GM19397 (cell line): ENCODE results near the gene PSG5.
"Not testable (repeated sequence)": the region's sequence is repeated elsewhere in the genome, so short reads cannot be mapped to it uniquely, and the experiment has no call there.

ENCODE experiments used
- ATAC-seq: cut with Tn5 transposase; IDR thresholded peaks from one replicate; pipeline ENCODE4 v1.9.1; 2021; ENCODE audit warnings: mild to moderate bottlenecking, moderate library complexity; ENCODE audit not compliant: unreplicated experiment

The PSG5 gene

GRCh38 chr19:43186311-43186935, at the start of gene PSG5:
TSS of gene PSG5 (minus strand) at chr19:43186536. CDS start at chr19:43186405, 131 bp downstream.
- ATAC-seq = not testable (repeated sequence)

DNA sequence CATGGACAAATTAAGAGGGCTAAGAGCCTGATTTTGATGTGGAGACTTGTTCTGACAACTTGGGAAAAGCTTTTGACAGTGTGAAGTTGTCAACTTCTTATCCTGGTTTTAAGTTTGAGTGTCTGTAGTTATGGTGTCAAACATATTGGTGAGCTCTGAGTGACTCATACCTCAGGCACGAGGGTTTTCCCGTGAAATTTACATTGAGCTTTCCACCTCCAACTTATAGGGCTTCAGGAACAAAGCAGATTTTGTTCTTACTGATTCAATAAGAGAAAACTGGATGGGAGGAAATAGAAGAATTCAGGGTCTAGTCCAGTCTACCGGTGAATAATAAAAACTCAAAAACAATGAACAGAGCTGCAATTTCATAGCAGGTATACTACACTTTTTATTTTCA, 49.4 kb upstream of the PSG5 start:
- ATAC-seq = not testable (repeated sequence)

- ATAC-seq = no peak
Measured at GRCh38 chr19:43229315-43229714, 43.0 kb upstream of the PSG5 start.

- not testable (repeated sequence) for ATAC-seq
Measured at GRCh38 chr19:43228730-43229129, 42.4 kb upstream of the PSG5 start.

DNA sequence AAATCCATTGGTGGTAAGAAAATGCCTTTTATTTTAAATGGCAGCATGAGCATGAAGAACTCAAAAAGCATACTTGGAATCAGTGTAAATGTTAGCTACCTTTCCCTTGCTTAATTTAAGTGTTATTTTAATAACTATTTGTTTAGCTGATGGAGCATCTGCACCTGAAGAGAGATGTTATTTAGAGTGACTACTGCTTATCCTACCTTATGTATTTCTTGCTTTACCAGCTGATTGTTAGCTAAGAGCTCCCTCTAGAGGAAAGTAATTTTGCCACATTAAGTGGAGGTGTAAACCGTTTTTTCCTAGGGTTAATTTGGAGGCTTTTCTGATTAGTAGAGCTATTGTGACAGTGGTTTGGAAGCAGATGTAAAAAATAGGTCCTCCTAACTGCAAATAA, 40.6 kb upstream of the PSG5 start:
- ATAC-seq = not testable (repeated sequence)

GRCh38 chr19:43224855-43225253, 38.5 kb upstream of the PSG5 start:
- ATAC-seq = no peak

GRCh38 chr19:43224201-43224854, 38.0 kb upstream of the PSG5 start:
- not testable (repeated sequence) for ATAC-seq

- not testable (repeated sequence) for ATAC-seq
Measured at GRCh38 chr19:43221891-43222290, 35.6 kb upstream of the PSG5 start.

DNA sequence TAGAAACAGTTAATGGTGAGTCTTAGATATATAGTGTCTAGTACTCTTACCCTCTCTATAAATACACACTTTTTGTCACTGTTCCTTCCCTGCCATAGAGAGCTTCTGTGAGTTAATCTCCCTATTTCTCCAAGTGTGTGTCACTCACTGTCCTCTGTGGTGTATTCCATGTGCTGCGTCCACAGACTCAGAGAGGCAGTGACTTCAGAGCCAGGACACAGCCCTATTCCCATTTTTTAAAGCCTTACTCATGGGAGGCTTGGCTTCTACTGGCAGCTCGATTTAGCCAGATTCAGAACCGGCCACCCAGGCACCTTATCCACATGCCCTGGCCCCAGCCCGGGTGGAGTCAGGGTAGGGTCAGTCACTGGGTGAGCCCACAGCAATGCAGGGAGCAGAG, 32.8 kb upstream of the PSG5 start:
- not testable (repeated sequence) for ATAC-seq

- ATAC-seq = not testable (repeated sequence)
Measured at GRCh38 chr19:43215881-43216280, 29.5 kb upstream of the PSG5 start.

- ATAC-seq = no peak
Measured at GRCh38 chr19:43207991-43208390, 21.7 kb upstream of the PSG5 start.

DNA sequence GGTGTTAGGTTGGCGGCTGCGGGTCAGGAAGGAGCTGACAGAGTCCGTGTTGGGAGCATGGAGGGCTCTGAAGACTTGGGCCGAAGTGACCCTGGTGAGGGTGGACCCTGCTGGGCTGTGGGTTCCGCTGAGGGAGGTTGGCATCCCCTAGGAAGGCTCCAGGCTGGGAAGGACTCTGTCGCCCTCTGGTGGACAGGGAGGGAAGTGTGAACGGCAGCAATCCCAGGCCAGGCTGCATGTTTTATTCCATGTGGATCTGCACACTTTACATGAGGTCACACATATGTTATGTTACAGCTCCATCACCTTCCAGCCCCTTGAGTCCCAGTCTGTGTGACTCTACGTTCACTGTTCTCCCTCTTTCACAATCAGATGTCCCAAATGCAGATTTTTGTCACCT, 20.8 kb upstream of the PSG5 start:
- not testable (repeated sequence) for ATAC-seq

- not testable (repeated sequence) for ATAC-seq
Measured at GRCh38 chr19:43205471-43206105, 19.3 kb upstream of the PSG5 start, which contains the start of gene PSG4. TSS of gene PSG4 (minus strand) at chr19:43205638. CDS start at chr19:43205536, 102 bp downstream.

GRCh38 chr19:43203611-43204010, 17.3 kb upstream of the PSG5 start:
- ATAC-seq = not testable (repeated sequence)

DNA sequence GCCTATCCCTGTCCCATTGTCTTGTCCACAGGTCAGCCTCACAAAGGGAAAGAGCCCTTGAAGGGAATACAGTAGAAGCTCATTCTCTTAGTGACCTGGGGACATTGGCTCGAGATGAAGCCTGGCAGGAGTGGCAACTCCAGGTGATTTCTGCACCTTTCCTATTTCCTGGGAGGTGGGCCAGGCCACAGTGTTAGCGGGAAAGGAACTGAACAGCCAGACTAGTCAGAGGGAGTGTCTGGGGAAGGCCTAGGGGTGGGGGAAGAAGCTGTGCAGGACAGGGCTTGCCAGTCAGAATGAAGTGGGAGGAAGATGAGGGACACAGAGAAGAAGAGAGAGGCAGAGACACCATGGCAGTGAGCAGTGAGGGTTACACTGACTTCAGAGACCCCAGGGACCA, 15.6 kb upstream of the PSG5 start:
- not testable (repeated sequence) for ATAC-seq

GRCh38 chr19:43201337-43201801, 15.0 kb upstream of the PSG5 start:
- ATAC-seq = not testable (repeated sequence)

DNA sequence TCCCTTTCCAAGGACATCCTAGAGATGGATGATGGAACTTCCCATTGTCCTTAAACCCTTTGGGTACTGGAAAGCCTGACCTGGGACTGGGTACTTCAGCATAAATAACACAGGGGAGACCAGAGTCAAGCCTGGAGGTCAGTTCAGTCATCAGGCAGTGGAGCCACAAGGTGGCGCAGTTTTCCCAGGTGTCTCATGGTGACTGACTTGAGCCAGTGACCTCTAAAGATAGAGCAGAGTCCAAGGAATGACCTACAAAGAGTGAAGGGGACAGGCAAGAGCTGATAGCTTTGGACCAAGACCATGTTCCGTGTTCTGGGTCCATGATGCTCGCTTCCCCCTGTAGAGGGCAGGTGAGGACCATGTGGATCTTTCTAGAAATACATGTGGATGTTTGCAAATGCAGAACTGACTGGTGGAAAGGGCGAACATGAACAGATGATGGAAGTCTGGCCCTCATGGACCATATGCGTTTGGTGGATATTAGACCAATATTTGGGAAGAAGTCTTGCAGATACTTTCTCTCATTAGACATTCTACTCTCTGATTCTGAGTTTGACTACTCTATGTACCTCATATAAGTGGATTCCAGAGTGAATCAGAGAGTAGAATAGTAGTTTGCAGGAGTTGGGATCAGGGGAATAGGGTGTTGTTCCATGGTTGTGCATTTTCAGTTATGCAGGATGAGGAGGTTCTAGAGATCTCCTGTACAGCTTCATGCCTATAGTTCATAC, 12.5 kb upstream of the PSG5 start:
- not testable (repeated sequence) for ATAC-seq

DNA sequence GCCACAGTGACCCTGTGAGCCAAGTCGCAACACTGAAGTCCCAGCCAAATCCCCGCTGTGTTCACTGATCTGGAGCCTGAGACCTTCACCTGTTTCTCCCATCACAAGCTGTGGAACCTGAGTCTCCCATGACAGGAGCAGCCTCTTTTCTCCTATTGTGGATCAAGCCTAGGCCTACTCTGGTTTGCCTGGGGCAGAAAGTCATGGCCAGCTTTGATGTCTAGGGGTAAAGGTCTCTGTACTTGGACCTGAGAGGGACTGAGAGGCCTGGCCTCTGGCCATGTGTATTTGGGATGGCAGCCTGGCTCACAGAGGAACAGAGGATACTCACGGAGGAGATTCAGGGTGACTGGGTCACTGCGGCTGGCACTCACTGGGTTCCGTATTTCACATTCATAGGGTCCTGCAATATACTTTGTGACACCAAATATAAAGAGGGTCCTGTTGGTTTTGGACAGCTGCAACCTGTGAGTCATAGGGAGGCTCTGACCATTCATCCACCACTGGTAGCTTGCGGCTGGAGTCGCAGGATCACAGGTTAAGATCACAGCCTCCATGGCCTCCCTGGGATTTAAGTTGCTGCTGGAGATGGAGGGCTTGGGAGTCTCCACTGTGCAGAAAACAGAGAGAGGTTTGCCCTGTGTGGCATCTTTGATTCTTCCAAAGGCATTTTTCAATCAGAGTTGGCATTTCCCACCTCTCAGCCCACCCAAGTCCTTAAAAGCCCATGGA, 11.5 kb upstream of the PSG5 start:
- ATAC-seq = not testable (repeated sequence)

- ATAC-seq = not testable (repeated sequence)
Measured at GRCh38 chr19:43194397-43194796, 8.1 kb upstream of the PSG5 start.

DNA sequence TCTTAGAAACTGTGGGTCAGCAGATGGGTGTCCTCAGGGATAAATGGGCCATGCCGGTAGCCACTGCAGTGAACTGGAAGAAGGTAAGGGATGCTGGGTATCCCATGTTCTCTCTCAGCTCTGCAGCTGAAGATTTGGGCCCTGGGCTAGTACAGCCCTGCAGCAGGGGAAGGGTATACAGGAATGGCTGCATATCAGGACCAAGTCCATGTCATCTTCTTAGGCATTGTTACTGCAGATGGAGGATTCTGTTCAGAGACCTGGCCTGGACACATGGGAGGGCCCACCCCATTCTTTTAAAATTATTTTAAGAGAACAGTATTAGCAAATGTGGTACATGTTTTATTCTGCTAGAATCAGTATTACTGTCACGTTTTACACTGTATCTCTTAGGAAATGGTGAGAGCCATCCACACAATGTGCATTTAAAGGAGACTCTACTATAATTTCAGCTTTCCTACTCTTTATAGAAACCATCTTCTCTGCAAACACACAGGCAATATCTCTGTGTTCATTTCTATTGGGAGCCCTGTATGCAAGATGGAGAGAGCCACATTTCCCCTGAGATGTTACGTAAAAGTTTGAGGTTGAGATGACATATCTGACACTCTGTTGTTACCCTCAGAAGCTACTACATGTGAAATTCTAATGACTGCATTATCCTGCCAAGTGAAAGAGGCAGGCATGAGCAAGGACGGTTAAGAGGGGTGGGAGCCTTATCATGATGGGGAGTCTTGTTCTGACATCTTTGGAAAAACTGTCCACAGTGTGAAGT, 6.2 kb upstream of the PSG5 start:
- not testable (repeated sequence) for ATAC-seq
